G401 (cell line): Measurements from ENCODE around the gene CUX1. TPM values are rescaled to one million over a fixed set of nuclear protein-coding genes. Genes with fewer than 3 reads are reported as not detected.
"Not testable (repeated sequence)": the region's sequence is repeated elsewhere in the genome, so short reads cannot be mapped to it uniquely, and the experiment has no call there.

Source experiments
- DNase-seq: peaks from one replicate; pipeline ENCODE4 v3.0.0-alpha.2; 2015; ENCODE audit warnings: low spot score
- in situ Hi-C: cut with HindIII; loops from 2 replicates; pipeline ENCODE4 v1.10.0; 2016; ENCODE audit warnings: low sequenced_read_pairs, mixed read lengths
- total RNA-seq: library from RNA; depleted of rRNA; stranded (reverse); fragments of >200 nt; shearing (Covaris generic); gene quantifications from 2 replicates; pipeline ENCODE4 v1.2.3, GENCODE V29; 2014

The CUX1 gene
- total RNA-seq, 1 experiment from 2014 or later = 23.2 TPM

DNA sequence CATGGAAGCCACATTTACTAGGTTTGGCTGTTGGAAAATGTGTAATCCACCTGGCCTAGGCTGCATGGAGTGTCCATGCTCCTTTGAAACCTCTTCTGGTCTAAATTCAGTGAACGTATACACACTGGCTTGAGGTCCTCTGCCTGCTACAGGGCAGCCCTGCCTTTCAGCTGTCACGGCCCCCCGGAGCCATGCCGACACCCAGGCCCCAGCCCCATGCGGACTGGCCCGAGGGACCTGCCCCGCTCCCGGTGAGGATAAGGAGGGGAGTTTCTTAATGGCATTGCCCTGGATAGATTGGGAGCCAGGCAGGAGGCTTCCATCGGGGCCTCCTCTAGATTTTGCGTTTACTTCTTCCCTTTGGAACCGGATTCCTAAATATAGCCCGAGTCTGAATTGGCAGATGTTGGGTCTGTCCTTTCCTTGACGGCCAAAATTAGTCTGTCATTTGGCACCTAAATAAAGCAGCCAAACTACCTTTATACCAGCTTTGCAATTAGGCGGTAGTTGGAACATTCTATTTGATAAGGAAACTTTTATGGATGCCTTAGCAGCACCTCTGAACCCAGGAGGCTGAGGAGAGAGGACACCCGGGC, 397.1 kb downstream of the CUX1 start:
- DNase-seq = peak; percentile 40
- in situ Hi-C loops = no loop called here

DNA sequence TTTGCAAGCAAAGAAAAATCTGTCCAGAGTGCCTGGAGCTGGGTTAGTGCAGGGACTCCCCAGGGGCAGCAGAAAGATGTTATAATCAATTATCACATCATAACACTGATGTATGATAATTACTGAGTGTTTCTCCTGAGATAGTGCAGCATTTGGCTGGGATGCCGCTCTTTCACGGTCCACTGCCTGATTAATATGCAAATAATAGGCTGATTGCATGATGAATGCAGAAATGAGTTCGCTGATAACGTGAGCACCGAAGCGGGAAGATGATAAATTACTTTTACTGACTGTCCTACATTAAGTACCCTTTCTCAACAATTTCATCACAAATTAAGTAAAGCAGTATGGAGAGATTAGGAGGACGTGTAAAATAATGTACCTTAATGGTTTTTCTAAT, 397.8 kb downstream of the CUX1 start:
- in situ Hi-C loops = no loop called here
- peak; percentile 52 for DNase-seq

DNA sequence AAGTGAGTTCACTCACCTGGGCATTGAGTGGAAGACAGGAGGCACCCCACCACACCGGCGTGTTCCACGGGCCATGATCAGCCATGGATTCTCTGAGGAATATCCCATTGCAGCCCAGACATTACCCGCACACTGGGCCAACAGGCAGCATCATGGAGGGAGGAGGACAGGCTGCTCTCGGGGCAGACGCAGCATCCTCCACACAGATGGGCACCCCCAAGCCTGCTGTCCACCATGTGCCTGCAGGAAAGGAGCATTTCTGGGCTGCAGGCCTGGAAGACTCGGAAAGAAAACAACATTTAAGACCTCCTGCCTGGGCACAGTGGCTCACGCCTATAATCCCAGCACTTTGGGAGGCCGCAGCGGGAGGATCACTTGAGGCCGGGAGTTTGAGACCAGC, 398.3 kb downstream of the CUX1 start:
- DNase-seq = peak; percentile 74
- in situ Hi-C loops = no loop called here

DNA sequence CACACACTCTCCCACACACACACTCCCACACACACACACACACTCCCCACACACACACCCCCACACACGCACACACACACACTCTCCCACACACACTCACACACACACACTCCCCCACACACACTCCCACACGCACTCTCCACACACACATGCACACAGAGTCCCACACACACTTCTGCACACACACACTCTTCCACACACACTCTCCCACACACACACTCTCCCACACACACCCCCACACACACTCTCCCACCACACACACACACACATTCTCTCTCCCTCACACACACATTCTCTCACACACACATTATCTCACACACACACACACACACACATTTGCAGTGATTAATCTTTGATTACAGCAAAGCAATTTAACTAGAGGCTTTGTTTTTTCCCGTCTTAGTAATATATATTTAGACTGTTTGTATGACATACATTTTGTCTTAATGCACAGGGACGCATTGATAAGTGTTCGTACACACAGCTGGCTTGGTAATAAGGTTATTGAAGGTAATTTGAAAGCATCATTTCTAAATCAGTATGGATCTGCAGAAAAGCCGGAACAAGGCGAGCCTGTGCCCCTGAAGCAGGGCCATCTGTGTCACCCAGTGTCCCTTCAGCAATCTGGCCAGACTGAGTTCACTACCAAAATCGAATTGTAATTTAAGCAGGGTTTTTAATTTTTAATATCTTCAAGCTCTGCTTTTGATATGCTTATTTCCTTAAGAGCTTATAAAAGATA, 399.3 kb downstream of the CUX1 start:
- DNase-seq = peak; percentile 22
- in situ Hi-C loops = no loop called here

DNA sequence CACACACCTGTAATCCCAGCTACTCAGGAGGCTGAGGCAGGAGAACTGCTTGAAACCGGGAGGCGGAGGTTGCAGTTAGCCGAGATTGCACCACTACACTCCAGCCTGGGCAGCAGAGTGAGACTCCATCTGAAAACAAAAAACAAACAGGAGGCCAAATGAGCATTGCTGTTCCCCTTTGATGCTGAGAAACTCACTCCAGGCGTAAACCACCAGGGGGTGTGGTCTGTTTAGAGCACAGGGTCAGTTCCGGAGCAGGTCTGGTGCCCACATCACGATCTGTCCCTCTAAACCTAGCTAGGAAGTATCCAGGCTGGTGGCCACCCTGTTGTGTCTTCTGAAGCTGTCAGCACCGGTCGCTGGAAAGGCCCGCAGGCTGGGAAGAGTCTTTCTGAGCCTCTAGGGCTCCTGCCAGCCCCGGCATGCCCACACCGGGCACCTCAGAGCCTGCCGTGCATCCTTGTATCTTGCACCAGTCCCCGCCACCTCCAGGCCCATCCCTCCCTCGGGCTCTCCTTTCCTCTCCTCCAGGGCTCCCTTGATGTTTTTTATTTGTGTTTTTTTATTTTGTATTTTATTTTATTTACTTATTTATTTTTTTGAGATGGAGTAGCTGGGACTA, 402.9 kb downstream of the CUX1 start:
- in situ Hi-C loops = no loop called here

DNA sequence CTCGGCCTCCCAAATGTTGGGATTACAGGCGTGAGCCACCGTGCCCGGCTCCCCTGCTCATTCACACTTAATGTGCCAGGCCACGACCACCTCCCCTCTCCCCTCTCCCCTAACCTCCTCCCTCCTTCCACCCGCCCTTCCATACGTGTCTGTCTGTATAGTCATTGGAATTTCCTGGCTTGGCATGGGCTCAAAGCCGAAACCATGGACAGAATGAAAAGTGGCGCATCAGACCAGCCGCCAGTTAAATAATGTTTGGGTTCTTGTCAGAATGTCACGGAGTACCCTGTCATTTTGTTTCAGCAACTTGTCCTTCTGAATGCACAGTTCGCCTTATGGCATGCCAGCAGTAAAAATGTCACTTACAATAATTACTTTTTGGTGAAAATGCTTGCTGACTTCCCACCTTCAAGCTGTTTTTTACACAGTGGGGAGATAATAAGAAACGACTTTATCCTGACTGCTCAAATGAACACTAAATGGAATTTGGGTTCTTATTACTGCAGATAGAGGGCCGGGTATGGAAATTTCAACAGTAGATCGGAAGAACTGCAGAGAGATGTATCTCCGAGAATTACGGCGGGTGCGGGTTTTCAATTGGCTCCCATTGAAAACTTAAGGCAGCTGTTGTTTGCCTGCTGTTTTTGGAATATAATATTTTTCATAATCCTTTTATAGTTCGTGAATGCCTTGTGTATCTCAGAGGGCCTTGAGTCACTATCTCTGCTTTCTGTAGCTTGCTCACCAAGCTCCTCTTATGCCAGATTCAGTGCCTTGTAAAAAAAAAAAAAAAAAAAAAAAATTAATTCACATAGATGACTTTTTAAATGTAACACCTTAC, 403.8 kb downstream of the CUX1 start:
- peak; percentile 18 for DNase-seq
- in situ Hi-C loops = no loop called here

More for the DNA sequence above, 402.9 kb downstream of the CUX1 start:
- DNase-seq = peak; percentile 47

DNA sequence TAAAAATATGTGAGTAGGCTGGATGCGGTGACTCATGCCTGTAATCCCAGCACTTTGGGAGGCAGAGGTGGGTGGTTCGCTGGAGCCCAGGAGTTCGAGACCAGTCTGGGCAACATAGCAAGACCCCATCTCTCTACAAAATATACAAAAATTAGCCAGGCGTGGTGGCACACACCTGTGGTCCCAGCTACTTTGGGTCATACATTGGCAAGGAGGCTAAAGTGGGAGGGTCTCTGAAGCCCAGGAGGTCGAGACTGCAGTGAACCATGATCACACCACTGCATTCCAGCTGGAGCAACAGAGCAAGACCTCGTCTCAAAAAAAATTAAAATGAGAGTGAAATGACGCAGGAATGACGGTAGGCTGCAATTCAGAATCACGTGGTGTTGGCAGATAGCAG, 404.5 kb downstream of the CUX1 start:
- in situ Hi-C loops = no loop called here
- no peak for DNase-seq

DNA sequence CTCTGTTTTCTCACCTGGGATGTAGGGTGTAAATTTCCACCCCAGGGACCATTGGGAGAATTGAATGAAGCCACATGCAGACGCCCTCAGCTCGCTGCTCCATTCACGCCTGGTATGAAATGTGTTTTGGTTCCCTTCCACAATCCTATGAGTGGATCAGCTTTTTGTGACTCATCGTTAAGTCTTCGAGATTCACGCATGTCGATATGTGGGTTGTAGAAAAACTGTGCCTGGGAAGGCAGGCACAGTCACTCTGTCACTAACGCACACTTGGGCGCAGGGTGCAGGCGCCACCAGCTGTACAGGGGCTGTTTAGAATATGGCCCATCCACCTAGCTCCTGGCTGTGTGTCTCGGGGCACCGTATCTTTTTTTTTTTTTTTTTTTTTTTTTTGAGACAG, 405.0 kb downstream of the CUX1 start:
- in situ Hi-C loops = no loop called here
- DNase-seq = no peak

DNA sequence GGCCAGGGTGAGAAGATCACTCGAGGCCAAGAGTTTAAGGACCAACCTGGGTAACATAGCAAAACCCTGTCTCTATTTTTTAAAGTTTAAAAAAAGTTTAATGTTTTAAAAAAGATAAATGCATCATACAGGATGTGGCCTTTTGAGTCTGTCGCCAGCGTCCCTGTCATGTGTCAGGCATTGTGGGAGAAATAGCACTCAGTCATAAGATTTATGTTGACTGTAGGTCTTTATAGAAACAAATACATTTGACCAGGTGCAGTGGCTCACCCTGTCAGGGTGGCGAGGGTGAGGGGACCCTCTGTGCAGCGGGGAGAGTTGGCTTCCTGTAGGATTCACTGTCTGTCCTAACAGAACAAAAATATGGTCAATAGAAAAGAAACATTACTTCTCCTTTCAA, 405.8 kb downstream of the CUX1 start:
- DNase-seq = no peak
- in situ Hi-C loops = no loop called here

DNA sequence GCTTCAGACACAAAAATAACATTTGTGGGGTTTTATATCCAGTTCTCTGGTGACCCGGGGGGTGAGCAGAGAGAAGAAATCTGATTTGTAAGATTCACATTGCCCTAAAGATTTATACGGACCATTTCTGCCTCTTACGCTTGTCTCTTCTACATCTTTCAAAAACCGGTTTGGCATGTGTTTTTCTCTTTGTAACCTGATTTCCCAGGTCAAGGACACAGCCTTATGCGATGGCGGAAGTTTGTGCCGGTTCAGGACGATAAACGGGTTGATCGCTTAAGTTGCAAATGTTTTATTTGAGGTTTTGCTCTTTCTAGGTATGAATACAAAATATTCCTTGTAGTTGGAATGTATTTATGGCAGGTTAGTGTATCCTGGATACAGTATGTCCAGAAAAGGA, 407.6 kb downstream of the CUX1 start:
- no peak for DNase-seq
- in situ Hi-C loops = no loop called here

DNA sequence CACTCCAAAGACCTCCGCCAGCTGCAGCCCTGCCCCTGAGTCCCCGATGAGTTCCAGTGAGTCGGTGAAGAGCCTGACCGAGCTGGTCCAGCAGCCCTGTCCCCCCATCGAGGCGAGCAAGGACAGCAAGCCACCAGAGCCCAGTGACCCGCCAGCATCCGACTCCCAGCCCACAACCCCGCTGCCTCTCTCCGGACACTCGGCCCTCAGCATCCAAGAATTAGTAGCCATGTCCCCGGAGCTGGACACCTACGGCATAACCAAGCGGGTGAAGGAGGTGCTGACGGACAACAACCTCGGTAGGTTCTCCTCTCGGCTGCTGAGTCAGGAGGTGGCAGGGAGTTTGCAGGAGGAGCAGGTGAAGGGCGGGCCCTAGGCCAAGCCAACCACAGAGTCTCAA, 409.9 kb downstream of the CUX1 start:
- in situ Hi-C loops = no loop called here
- no peak for DNase-seq

DNA sequence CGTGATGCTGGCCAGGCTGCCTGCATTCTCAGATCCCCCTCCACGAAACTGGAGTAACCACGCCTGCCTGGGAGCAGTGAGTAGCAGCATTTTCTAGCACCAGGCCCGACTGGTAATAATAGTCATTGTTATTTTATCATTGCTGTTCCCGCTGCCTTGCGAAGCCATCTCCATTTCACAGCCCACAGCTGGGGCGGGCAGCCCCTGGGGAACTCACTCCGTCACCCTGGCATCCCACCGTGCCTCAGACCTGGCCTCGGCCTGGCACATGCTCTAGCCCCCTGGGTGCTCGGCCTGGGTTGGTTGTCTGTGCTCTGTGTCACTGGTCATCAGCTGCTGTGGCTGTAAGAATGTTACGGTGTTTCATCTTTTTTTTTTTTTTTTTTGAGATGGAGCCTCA, 411.5 kb downstream of the CUX1 start:
- in situ Hi-C loops = no loop called here
- DNase-seq = no peak

DNA sequence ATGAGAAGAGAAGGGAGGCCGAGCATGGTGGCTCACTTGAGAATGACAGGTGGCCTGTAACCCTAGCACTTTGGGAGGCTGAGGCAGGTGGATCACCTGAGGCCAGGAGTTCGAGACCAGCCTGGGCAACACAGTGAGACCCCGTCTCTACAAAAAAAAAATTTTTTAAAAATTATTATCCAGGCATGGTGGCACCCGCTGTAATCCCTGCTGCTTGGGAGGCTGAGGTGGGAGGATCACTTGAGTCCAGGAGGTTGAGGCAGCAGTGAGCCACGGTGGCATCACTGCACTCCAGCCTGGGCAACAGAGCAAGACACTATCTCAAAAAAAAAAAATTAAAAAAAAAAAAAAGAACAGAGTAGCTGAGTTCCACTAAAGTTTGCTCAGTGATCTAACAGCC, 412.7 kb downstream of the CUX1 start:
- in situ Hi-C loops, DNase-seq: not testable (repeated sequence)

DNA sequence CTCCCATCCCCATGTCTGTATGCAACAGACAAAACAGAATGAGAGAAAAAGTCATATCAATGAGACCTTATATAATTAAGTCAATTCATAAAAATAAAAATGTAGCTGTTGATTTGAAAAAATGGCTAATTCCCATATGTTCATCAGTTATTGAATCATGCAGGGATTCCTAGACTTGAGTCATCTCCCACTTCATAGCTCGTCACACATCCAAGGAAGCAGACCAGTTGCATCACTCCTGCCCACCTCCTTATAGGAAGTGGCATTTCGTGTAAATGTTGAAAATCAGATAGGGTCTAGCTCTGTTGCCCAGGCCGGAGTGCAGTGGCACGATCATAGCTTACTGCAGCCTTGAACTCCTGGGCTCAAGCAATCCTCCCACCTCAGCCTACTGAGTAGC, 413.2 kb downstream of the CUX1 start:
- no peak for DNase-seq
- in situ Hi-C loops = no loop called here

DNA sequence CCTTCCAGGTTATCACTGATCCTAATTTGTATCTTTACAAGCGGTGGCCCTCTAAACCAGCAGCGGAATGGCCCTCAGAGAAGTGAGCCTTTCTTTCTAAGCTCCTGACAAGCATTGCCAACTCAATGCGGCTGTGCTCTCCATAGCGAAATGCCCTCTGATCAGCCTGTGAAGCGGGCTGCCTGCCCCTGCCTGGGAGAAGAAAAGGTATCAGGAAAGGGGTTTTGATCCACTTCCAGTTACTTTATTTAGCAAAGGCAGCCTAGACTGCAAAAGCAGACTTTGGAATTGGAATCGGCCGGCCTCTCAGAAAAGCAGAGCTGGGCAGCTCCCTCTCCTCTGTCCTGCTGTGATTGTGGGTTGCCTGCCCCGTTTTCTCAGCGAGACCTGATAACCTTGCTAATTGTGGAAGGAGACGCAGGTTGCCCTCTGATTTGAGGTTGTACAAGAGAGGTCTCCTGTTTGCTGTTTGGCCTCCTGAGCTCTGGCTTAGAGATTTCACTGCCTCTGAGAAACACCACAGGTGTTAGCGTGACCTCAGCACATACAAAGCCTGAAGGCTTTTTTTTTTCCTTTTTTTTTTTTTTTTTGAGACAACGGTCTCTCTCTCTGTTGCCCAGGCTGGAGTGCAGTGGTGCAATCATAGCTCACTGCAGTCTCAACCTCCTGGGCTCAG, 415.3 kb downstream of the CUX1 start:
- in situ Hi-C loops = no loop called here
- DNase-seq = peak; percentile 32

DNA sequence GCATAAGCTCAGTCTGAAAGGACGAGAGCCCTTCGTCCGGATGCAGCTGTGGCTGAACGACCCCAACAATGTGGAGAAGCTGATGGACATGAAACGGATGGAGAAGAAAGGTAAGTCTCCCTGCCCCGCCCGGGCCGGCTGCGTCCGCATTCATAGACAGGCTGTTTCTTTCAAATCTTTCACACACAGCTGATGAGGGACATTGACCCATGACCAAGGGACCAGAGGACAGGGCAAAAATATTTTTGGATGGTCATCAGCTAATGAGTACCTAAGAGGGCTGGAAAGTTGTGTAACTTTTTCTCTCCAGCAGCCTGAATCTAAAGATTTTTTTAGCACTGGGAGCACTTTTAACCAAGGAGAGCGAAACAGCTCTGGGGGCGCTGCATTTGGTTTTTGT, 416.7 kb downstream of the CUX1 start:
- no peak for DNase-seq

DNA sequence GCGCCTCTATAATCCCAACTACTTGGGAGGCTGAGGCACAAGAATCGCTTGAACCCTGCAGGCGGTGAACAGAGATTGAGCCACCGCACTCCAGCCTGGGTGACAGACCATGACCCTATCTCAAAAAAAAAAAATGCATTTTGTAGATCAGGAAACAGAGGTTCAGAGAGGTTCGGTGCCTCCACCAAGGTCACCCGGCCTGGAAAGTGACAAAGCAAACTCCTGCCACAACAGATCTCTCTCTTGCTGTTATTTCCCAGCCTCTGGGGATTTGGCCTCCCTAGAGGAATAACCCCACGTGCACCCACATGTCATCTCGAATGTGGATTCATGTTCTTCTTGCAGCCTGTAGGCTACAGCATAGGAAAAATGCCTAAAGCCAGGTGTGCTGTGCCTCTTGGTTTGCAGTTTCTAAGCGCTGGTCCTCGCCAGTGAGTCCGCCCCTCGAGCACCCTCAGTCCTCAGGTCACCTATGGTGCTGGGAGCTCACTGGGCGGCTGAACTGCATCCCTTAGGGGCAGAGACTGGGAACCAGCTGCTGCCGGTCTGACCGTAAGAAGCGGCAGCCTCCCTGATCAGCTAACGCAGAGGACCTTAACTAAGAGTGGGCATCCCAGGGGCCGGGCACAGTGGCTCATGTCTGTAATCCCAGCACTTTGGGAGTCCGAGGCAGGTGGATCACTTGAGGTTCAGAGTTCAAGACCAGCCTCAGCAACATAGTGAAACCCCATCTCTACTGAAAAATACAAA, 417.6 kb downstream of the CUX1 start:
- in situ Hi-C loops = no loop called here
- no peak for DNase-seq

More for the DNA sequence above, 416.7 kb downstream of the CUX1 start:
- in situ Hi-C loops = no loop called here

DNA sequence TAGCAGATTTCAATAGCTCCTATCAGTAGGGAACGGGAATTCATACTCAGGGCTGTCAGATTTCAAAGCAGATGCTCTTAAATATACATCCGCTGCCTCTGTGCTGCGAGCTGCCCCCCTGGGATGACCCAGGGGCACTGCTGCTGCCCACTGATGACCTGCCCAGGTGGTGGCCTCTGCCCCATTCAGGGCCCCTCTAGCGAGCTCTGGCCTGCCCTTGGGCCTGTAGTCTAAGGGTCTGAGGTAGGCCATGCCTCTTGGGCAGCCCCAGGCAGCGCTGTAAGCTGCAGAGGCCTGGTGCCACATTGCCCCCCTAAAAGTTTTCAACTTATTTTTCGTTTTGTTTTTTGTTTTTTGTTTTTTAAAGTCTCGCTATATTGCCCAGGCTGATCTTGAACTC, 418.7 kb downstream of the CUX1 start:
- in situ Hi-C loops = no loop called here

More for the DNA sequence above, 418.7 kb downstream of the CUX1 start:
- no peak for DNase-seq
